Liver (tissue), 9 donors: ENCODE data around the gene TEX51. TPM values are rescaled to one million over a fixed set of nuclear protein-coding genes. Genes with fewer than 3 reads are reported as not detected.

Source experiments
- DNase-seq: peaks from one replicate; pipeline ENCODE4 v3.0.0-alpha.2; 2017; ENCODE audit warnings: low spot score
- H3K27ac ChIP-seq, 2 donors: one replicate each; pipeline ENCODE4 v1.7.0; 2013; ENCODE audit warnings: inconsistent platforms in 2 of 2, low read length in 2 of 2, control low read depth in 1 of 2, low read depth in 1 of 2, mild to moderate bottlenecking in 1 of 2
- H3K27me3 ChIP-seq, 4 donors: one replicate each; pipeline versions ENCODE4 v1.6.1 to v1.7.0; 2013; ENCODE audit warnings: low read length in 3 of 4, inconsistent platforms in 1 of 4, mild to moderate bottlenecking in 1 of 4, moderate library complexity in 1 of 4; ENCODE audit not compliant: control insufficient read depth in 4 of 4, insufficient read depth in 4 of 4
- H3K36me3 ChIP-seq, 4 donors: one replicate each; pipeline versions ENCODE4 v1.6.1 to v1.7.0; 2013; ENCODE audit warnings: low read length in 3 of 4, mild to moderate bottlenecking in 3 of 4, low read depth in 1 of 4, moderate library complexity in 1 of 4; ENCODE audit not compliant: control insufficient read depth in 4 of 4, insufficient read depth in 3 of 4
- H3K4me1 ChIP-seq, 4 donors: one replicate each; pipeline versions ENCODE4 v1.6.1 to v1.7.0; 2013; ENCODE audit warnings: low read length in 3 of 4, mild to moderate bottlenecking in 3 of 4, moderate library complexity in 1 of 4; ENCODE audit not compliant: control insufficient read depth in 4 of 4, insufficient read depth in 4 of 4
- H3K4me3 ChIP-seq, 3 donors: one replicate each; pipeline versions ENCODE4 v1.6.1 to v1.7.0; 2013; ENCODE audit warnings: low read length in 3 of 3, control low read depth in 1 of 3, low read depth in 1 of 3, mild to moderate bottlenecking in 1 of 3
- H3K9ac ChIP-seq, 2 donors: one replicate each; pipeline ENCODE4 v1.7.0; 2013; ENCODE audit warnings: low read length in 2 of 2, mild to moderate bottlenecking in 2 of 2, moderate library complexity in 2 of 2, control low read depth in 1 of 2, low read depth in 1 of 2
- H3K9me3 ChIP-seq, 4 donors: one replicate each; pipeline versions ENCODE4 v1.6.1 to v1.7.0; 2013; ENCODE audit warnings: low read length in 3 of 4; ENCODE audit not compliant: control insufficient read depth in 4 of 4
- EGR1 ChIP-seq, 2 donors: IDR thresholded peaks; 2 replicates each; pipeline ENCODE4 v1.6.1; 2016 to 2018; ENCODE audit warnings: antibody characterized with exemption in 2 of 2, low read depth in 2 of 2
- FOXA1 ChIP-seq: IDR thresholded peaks from 2 replicates; pipeline ENCODE4 v1.6.1; 2016; ENCODE audit warnings: antibody characterized with exemption
- FOXA2 ChIP-seq: IDR thresholded peaks from 2 replicates; pipeline ENCODE4 v1.6.1; 2016; ENCODE audit warnings: antibody characterized with exemption
- GABPA ChIP-seq, 2 donors: IDR thresholded peaks in 1 of 2; conservative IDR thresholded peaks in 1 of 2; 2 replicates each; pipeline ENCODE4 v1.6.1; 2016; ENCODE audit warnings: antibody characterized with exemption in 2 of 2, mild to moderate bottlenecking in 1 of 2, moderate library complexity in 1 of 2
- HNF4A ChIP-seq, 2 donors: conservative IDR thresholded peaks; 2 replicates each; pipeline ENCODE4 v1.6.1; 2016; ENCODE audit warnings: antibody characterized with exemption in 2 of 2, mild to moderate bottlenecking in 2 of 2
- HNF4G ChIP-seq: IDR thresholded peaks from 2 replicates; pipeline ENCODE4 v1.6.1; 2016; ENCODE audit warnings: antibody characterized with exemption
- JUND ChIP-seq, 2 donors: IDR thresholded peaks; 2 replicates each; pipeline ENCODE4 v1.6.1; 2016; ENCODE audit warnings: antibody characterized with exemption in 2 of 2
- NR2F2 ChIP-seq: IDR thresholded peaks from 2 replicates; pipeline ENCODE4 v1.6.1; 2016; ENCODE audit warnings: antibody characterized with exemption
- RAD21 ChIP-seq, 2 donors: IDR thresholded peaks; 2 replicates each; pipeline ENCODE4 v1.6.1; 2016; ENCODE audit warnings: antibody characterized with exemption in 2 of 2, mild to moderate bottlenecking in 2 of 2
- RXRA ChIP-seq, 2 donors: IDR thresholded peaks; 2 replicates each; pipeline ENCODE4 v1.6.1; 2017 to 2018; ENCODE audit warnings: antibody characterized with exemption in 2 of 2, mild to moderate bottlenecking in 1 of 2
- SP1 ChIP-seq: IDR thresholded peaks from 2 replicates; pipeline ENCODE4 v1.6.1; 2018; ENCODE audit warnings: antibody characterized with exemption, mild to moderate bottlenecking
- TAF1 ChIP-seq: conservative IDR thresholded peaks from 2 replicates; pipeline ENCODE4 v1.6.1; 2016; ENCODE audit warnings: antibody characterized with exemption, mild to moderate bottlenecking
- YY1 ChIP-seq: IDR thresholded peaks from 2 replicates; pipeline ENCODE4 v1.6.1; 2016; ENCODE audit warnings: antibody characterized with exemption, mild to moderate bottlenecking
- WGBS: extraction: QIAGEN DNeasy Blood & Tissue Kit; methylation state at CpG from one replicate; pipeline ENCODE4 v1.1.7; 2013; 5-methylcytosine and 5-hydroxymethylcytosine counted together
- polyA plus RNA-seq, 2 donors: library from polyadenylated mRNA; stranded (reverse) in 1 of 2; unstranded in 1 of 2; fragments of 200-250 nt in 1 of 2; fragments of >200 nt in 1 of 2; fragmentation: Nextera tagmentation in 1 of 2; extraction: Ambion mirVana in 1 of 2; gene quantifications; one replicate each; pipeline versions ENCODE4 v1.2.1 to v1.2.3, GENCODE V29; 2013 to 2015
- total RNA-seq, 2 donors: library from RNA; depleted of rRNA; stranded (reverse); fragments of >200 nt; gene quantifications; one replicate each; pipeline ENCODE4 v1.2.3, GENCODE V29; 2014
- TF ChIP-seq, protein P1 (sequence below): IDR thresholded peaks from 2 replicates; pipeline ENCODE4 v1.6.1; 2016; ENCODE audit warnings: antibody characterized with exemption
- TF ChIP-seq, protein P2 (sequence below): IDR thresholded peaks from 2 replicates; pipeline ENCODE4 v1.6.1; 2016; ENCODE audit warnings: antibody characterized with exemption, mild to moderate bottlenecking
- TF ChIP-seq, protein P3 (sequence below): IDR thresholded peaks from 2 replicates; pipeline ENCODE4 v1.6.1; 2016; ENCODE audit warnings: antibody characterized with exemption
- TF ChIP-seq, protein P4 (sequence below): fragments of 150-350 bp; IDR thresholded peaks from 2 replicates; pipeline ENCODE4 v1.5.1; 2017; ENCODE audit warnings: improper control_type of control experiment, low read depth, low read length; ENCODE audit not compliant: missing input control
- TF ChIP-seq, protein P5 (sequence below): IDR thresholded peaks from 2 replicates; pipeline ENCODE4 v1.6.1; 2016; ENCODE audit warnings: antibody characterized with exemption
- donor health status: healthy.
- donor health status: healthy.
- donor health status: healthy.
- donor health status: healthy.
- donor health status: healthy.

TEX51 gene
- total and polyA plus RNA-seq, 4 donors: not detected

DNA sequence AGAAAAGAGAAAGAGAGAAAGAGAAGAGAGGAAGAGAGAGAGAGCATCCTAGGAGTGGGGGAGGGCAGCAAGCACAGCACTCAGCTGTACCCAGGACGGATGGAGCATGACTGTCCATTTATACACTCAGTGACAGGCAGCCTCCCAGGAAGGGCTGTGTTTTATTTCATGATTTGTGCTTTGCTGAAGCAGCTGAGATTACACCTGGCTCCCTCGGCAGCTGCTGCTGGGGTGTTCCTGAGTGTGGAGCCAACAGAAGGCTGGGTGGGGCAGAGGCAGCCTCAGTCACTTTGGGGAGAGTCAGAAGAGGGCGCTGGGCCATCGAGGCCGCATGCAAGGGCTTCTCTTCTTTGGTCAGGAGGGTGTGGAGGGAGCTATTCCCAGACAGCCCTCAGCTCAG, 47.8 kb upstream of the TEX51 start:
- 68% methylated on average over 5 of the region's 5 CpGs for WGBS
- Histone ChIP-seq H3K36me3 (no peaks in the 10 kb centered on the region), H3K9me3 (no peaks in the 10 kb centered on the region), H3K27me3 (no peaks in the 10 kb centered on the region), H3K9ac (no peak overlapping the region), H3K4me3 (no peak overlapping the region), H3K27ac (no peak overlapping the region), H3K4me1 (no peaks in the 10 kb centered on the region)
- TF ChIP-seq, protein P1, sequence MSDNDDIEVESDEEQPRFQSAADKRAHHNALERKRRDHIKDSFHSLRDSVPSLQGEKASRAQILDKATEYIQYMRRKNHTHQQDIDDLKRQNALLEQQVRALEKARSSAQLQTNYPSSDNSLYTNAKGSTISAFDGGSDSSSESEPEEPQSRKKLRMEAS: no peak
- TF ChIP-seq SP1 (no peak), RAD21 (IDR thresholded peaks at IDR 0.05) (no peak), YY1 (no peak), FOXA2 (no peak), TAF1 (no peak), EGR1 (IDR thresholded peaks at IDR 0.05; ENCODE audit: low read depth in 2 of 2) (no peak), HNF4A (conservative IDR thresholded peaks at IDR 0.05) (no peak), GABPA (IDR thresholded peaks at IDR 0.05 in 1 of 2, conservative IDR thresholded peaks at IDR 0.05 in 1 of 2) (no peak), RXRA (IDR thresholded peaks at IDR 0.05) (no peak), JUND (IDR thresholded peaks at IDR 0.05) (no peak), FOXA1 (no peak), HNF4G (no peak)
- TF ChIP-seq, protein P2, sequence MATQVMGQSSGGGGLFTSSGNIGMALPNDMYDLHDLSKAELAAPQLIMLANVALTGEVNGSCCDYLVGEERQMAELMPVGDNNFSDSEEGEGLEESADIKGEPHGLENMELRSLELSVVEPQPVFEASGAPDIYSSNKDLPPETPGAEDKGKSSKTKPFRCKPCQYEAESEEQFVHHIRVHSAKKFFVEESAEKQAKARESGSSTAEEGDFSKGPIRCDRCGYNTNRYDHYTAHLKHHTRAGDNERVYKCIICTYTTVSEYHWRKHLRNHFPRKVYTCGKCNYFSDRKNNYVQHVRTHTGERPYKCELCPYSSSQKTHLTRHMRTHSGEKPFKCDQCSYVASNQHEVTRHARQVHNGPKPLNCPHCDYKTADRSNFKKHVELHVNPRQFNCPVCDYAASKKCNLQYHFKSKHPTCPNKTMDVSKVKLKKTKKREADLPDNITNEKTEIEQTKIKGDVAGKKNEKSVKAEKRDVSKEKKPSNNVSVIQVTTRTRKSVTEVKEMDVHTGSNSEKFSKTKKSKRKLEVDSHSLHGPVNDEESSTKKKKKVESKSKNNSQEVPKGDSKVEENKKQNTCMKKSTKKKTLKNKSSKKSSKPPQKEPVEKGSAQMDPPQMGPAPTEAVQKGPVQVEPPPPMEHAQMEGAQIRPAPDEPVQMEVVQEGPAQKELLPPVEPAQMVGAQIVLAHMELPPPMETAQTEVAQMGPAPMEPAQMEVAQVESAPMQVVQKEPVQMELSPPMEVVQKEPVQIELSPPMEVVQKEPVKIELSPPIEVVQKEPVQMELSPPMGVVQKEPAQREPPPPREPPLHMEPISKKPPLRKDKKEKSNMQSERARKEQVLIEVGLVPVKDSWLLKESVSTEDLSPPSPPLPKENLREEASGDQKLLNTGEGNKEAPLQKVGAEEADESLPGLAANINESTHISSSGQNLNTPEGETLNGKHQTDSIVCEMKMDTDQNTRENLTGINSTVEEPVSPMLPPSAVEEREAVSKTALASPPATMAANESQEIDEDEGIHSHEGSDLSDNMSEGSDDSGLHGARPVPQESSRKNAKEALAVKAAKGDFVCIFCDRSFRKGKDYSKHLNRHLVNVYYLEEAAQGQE: no peak
- TF ChIP-seq, protein P3, sequence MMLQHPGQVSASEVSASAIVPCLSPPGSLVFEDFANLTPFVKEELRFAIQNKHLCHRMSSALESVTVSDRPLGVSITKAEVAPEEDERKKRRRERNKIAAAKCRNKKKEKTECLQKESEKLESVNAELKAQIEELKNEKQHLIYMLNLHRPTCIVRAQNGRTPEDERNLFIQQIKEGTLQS: no peak
- TF ChIP-seq, protein P4, sequence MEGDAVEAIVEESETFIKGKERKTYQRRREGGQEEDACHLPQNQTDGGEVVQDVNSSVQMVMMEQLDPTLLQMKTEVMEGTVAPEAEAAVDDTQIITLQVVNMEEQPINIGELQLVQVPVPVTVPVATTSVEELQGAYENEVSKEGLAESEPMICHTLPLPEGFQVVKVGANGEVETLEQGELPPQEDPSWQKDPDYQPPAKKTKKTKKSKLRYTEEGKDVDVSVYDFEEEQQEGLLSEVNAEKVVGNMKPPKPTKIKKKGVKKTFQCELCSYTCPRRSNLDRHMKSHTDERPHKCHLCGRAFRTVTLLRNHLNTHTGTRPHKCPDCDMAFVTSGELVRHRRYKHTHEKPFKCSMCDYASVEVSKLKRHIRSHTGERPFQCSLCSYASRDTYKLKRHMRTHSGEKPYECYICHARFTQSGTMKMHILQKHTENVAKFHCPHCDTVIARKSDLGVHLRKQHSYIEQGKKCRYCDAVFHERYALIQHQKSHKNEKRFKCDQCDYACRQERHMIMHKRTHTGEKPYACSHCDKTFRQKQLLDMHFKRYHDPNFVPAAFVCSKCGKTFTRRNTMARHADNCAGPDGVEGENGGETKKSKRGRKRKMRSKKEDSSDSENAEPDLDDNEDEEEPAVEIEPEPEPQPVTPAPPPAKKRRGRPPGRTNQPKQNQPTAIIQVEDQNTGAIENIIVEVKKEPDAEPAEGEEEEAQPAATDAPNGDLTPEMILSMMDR: no peak
- TF ChIP-seq, protein P5, sequence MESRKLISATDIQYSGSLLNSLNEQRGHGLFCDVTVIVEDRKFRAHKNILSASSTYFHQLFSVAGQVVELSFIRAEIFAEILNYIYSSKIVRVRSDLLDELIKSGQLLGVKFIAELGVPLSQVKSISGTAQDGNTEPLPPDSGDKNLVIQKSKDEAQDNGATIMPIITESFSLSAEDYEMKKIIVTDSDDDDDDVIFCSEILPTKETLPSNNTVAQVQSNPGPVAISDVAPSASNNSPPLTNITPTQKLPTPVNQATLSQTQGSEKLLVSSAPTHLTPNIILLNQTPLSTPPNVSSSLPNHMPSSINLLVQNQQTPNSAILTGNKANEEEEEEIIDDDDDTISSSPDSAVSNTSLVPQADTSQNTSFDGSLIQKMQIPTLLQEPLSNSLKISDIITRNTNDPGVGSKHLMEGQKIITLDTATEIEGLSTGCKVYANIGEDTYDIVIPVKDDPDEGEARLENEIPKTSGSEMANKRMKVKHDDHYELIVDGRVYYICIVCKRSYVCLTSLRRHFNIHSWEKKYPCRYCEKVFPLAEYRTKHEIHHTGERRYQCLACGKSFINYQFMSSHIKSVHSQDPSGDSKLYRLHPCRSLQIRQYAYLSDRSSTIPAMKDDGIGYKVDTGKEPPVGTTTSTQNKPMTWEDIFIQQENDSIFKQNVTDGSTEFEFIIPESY: no peak
- no peak for DNase-seq

DNA sequence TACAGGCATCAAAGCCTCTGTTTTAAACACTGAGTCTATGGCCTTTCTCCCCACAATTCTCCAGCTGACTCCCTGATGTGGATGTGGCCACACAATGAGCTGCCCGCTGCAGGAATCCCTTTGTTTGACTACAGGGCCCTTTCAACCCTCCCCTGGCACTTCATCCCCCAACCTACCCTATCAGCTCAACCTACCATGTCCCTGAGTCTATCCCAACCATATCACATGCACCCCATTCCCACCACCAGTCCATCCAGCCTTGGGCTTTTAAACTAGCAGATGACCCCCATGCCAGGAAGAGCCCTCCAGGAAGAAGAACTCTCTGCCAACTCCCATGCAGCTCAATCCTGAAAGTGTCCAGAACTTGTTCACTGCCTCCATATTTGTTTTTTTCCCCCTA, 46.9 kb upstream of the TEX51 start:
- 69% methylated on average over 1 of the region's 1 CpG for WGBS
- Histone ChIP-seq H3K9me3 (no peaks in the 10 kb centered on the region), H3K4me3 (no peak overlapping the region), H3K27ac (no peak overlapping the region), H3K27me3 (peaks cover 0 to 4% (median 0%) of the 10 kb centered on the region in 4 donors), H3K4me1 (no peaks in the 10 kb centered on the region), H3K36me3 (no peaks in the 10 kb centered on the region), H3K9ac (no peak overlapping the region)
- no peak for DNase-seq
- TF ChIP-seq RAD21 (IDR thresholded peaks at IDR 0.05) (no peak), RXRA (IDR thresholded peaks at IDR 0.05) (no peak), GABPA (IDR thresholded peaks at IDR 0.05 in 1 of 2, conservative IDR thresholded peaks at IDR 0.05 in 1 of 2) (no peak), FOXA1 (no peak), JUND (IDR thresholded peaks at IDR 0.05) (no peak), FOXA2 (no peak), YY1 (no peak), NR2F2 (no peak), HNF4G (no peak), TAF1 (no peak)
- TF ChIP-seq, protein P5: no peak
- TF ChIP-seq, protein P2: no peak
- TF ChIP-seq, protein P1: no peak
